ENCODE data around the gene FMN2.
"Not testable (repeated sequence)": the region's sequence is repeated elsewhere in the genome, so short reads cannot be mapped to it uniquely, and the experiment has no call there.

Gene FMN2

GRCh38 chr1:240310226-240310925 is 218.7 kb downstream of the FMN2 start:
- no peak for DNase-seq (ENCODE audit: low read depth in 3 of 3)

GRCh38 chr1:240312872-240313271 is 221.2 kb downstream of the FMN2 start:
- DNase-seq (ENCODE audit: low read depth in 3 of 3): no peak

- no peak for DNase-seq (ENCODE audit: low read depth in 3 of 3)
Observed at GRCh38 chr1:240314845-240315801, 223.4 kb downstream of the FMN2 start.

- no peak for DNase-seq (ENCODE audit: low read depth in 3 of 3)
Observed at GRCh38 chr1:240319998-240320397, 228.3 kb downstream of the FMN2 start.

GRCh38 chr1:240320659-240321058 is 229.0 kb downstream of the FMN2 start:
- no peak for DNase-seq (ENCODE audit: low read depth in 3 of 3)

- DNase-seq (ENCODE audit: low read depth in 3 of 3): no peak
Observed at GRCh38 chr1:240322943-240323342, 231.3 kb downstream of the FMN2 start.

GRCh38 chr1:240328382-240328781 is 236.7 kb downstream of the FMN2 start:
- DNase-seq (ENCODE audit: low read depth in 3 of 3): not testable (repeated sequence)

GRCh38 chr1:240329443-240329842 is 237.8 kb downstream of the FMN2 start:
- no peak for DNase-seq (ENCODE audit: low read depth in 3 of 3)

- no peak for DNase-seq (ENCODE audit: low read depth in 3 of 3)
Observed at GRCh38 chr1:240332672-240333071, 241.0 kb downstream of the FMN2 start.

GRCh38 chr1:240337781-240338180 is 246.1 kb downstream of the FMN2 start:
- no peak for DNase-seq (ENCODE audit: low read depth in 3 of 3)

GRCh38 chr1:240338837-240339236 is 247.2 kb downstream of the FMN2 start:
- no peak for DNase-seq (ENCODE audit: low read depth in 3 of 3)

GRCh38 chr1:240341365-240342250 is 249.9 kb downstream of the FMN2 start:
- no peak for DNase-seq (ENCODE audit: low read depth in 3 of 3)

- DNase-seq (ENCODE audit: low read depth in 3 of 3): no peak
Observed at GRCh38 chr1:240342251-240342625, 250.6 kb downstream of the FMN2 start.

- DNase-seq (ENCODE audit: low read depth in 3 of 3): no peak
Observed at GRCh38 chr1:240343045-240343444, 251.4 kb downstream of the FMN2 start.

GRCh38 chr1:240343966-240344365 is 252.3 kb downstream of the FMN2 start:
- DNase-seq (ENCODE audit: low read depth in 3 of 3): no peak

GRCh38 chr1:240344918-240345317 is 253.2 kb downstream of the FMN2 start:
- DNase-seq (ENCODE audit: low read depth in 3 of 3): no peak

GRCh38 chr1:240349695-240350094 is 258.0 kb downstream of the FMN2 start:
- no peak for DNase-seq (ENCODE audit: low read depth in 3 of 3)

GRCh38 chr1:240350910-240351331 is 259.2 kb downstream of the FMN2 start:
- no peak for DNase-seq (ENCODE audit: low read depth in 3 of 3)

GRCh38 chr1:240351690-240352089 is 260.0 kb downstream of the FMN2 start:
- no peak for DNase-seq (ENCODE audit: low read depth in 3 of 3)

GRCh38 chr1:240352769-240353168 is 261.1 kb downstream of the FMN2 start:
- DNase-seq (ENCODE audit: low read depth in 3 of 3): no peak

- no peak for DNase-seq (ENCODE audit: low read depth in 3 of 3)
Observed at GRCh38 chr1:240356568-240356967, 264.9 kb downstream of the FMN2 start.

GRCh38 chr1:240362046-240362445 is 270.4 kb downstream of the FMN2 start:
- DNase-seq (ENCODE audit: low read depth in 3 of 3): no peak

Data from stimulated activated CD4-positive, alpha-beta T cell treated with anti-CD3 and anti-CD28 coated beads, TNF-alpha, amount 100 ng/mL, for 48 hours (primary cell).